Neural progenitor cell (in vitro differentiated cells): Measurements from ENCODE around the gene RTN4R.

ENCODE experiments used
- EZH2phosphoT487 ChIP-seq: fragments of 200-600 bp; sonication (generic); IDR thresholded peaks from 2 replicates; pipeline ENCODE4 v1.6.1; 2017; ENCODE audit warnings: antibody characterized with exemption
- TF ChIP-seq, protein P1 (sequence below): fragments of 200-600 bp; sonication (generic); IDR thresholded peaks from 2 replicates; pipeline ENCODE4 v1.5.1; 2017; ENCODE audit warnings: antibody characterized with exemption, mild to moderate bottlenecking

DNA sequence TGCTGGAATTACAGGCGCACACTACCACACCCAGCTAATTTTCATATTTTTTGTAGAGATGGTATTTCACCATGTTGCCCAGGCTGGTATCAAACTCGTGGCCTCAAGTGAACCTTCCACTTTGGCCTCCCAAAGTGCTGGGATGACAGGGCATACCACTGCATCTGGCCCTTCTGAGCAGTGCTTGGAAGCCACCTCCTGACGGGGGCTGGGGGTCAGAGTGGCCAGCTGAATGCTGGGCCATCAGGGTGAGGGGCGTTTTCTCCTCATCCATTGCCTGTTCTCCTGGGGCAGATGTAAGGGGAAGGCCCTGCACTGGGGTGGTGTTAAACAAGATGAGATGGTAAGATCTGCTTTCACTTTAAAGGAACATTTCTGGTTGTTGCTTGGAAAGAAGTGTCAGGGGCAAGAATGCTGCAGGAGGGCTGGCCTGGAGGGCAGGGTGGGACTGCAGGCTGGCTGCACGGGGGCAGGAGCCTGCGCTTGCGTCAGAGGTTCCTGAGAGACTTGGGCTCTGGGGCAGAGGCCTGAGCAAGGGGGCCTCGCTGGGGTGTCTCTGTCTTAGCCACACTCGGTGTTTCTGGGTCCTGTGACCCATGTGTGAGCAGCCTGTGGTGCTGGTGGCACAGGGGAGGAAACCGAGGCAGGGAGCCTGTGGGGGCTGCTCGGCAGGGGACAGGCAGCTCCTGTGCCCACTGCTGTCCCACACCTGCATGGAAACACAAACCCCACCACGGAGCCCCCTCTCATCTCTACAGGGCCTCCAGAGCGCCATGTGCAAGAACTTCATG, 34.5 kb upstream of the RTN4R start:
- TF ChIP-seq, protein P1, sequence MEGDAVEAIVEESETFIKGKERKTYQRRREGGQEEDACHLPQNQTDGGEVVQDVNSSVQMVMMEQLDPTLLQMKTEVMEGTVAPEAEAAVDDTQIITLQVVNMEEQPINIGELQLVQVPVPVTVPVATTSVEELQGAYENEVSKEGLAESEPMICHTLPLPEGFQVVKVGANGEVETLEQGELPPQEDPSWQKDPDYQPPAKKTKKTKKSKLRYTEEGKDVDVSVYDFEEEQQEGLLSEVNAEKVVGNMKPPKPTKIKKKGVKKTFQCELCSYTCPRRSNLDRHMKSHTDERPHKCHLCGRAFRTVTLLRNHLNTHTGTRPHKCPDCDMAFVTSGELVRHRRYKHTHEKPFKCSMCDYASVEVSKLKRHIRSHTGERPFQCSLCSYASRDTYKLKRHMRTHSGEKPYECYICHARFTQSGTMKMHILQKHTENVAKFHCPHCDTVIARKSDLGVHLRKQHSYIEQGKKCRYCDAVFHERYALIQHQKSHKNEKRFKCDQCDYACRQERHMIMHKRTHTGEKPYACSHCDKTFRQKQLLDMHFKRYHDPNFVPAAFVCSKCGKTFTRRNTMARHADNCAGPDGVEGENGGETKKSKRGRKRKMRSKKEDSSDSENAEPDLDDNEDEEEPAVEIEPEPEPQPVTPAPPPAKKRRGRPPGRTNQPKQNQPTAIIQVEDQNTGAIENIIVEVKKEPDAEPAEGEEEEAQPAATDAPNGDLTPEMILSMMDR = no peak
- TF ChIP-seq EZH2phosphoT487 = no peak
